OCI-LY1 (cell line): ENCODE data around the gene HCST.

Experiments used
- CTCF ChIP-seq: fragments of 200-600 bp; sonication (generic), shearing (Covaris generic); IDR thresholded peaks from 2 replicates; pipeline ENCODE4 v1.5.1; 2017; ENCODE audit warnings: mild to moderate bottlenecking, antibody characterized with exemption, low read length, moderate library complexity, mixed read lengths
- EZH2 ChIP-seq: fragments of 200-600 bp; sonication (generic), shearing (Covaris generic); IDR thresholded peaks from 2 replicates; pipeline ENCODE4 v1.8.0; 2017; ENCODE audit warnings: borderline replicate concordance, mixed run types, mild to moderate bottlenecking, antibody characterized with exemption, low read length, moderate library complexity, mixed read lengths

DNA sequence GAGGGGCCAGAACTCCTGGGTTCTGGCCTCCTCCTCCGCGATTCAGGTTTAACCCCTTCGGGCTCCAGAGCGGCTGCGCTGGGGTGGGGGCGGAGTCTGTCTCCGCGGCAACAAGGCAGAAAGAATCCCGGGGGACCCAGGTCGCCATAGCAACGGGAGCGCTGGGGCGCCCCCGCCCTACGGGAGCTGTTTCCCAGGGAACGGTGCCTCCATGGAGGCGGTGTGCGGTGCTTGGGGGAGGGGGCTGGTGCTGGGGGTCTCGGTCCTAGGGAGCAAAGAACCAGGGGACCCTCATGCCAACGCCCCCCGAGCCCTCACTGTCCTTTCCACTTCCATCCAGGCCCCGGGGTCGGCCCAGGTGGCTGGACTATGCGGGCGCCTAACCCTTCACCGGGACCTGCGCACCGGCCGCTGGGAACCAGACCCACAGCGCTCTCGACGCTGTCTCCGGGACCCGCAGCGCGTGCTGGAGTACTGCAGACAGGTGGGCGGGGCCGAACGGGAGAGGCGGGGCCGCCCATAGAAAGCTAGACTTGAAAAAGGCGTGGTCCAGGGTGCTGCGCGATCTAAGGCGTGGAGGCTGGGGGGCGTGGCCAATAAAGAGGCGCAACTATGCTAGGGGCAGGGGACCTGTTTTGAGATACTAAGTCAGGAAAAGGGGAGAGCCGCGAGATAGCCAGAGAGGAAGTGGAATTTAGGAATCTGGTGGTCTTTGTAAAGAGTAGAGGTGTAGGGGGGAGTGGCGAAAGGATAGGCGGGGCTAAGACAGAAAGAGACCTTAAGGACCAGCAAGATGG is 32.8 kb upstream of the HCST start:
- TF ChIP-seq CTCF = no peak
- no peak for TF ChIP-seq EZH2
